H1 (cell line): ENCODE results near the gene IL13.

Experiments used
- EP300 ChIP-seq, 2 experiments: IDR thresholded peaks; 1 replicate in 1 of 2; 2 replicates in 1 of 2; pipeline ENCODE4 v1.6.1; 2011 to 2012; ENCODE audit warnings: low read depth in 2 of 2, low read length in 2 of 2, mild to moderate bottlenecking in 2 of 2, borderline replicate concordance in 1 of 2, inconsistent platforms in 1 of 2, moderate library complexity in 1 of 2
- YY1 ChIP-seq: IDR thresholded peaks from 2 replicates; pipeline ENCODE4 v1.6.1; 2011; ENCODE audit warnings: low read depth, mild to moderate bottlenecking, low read length

DNA sequence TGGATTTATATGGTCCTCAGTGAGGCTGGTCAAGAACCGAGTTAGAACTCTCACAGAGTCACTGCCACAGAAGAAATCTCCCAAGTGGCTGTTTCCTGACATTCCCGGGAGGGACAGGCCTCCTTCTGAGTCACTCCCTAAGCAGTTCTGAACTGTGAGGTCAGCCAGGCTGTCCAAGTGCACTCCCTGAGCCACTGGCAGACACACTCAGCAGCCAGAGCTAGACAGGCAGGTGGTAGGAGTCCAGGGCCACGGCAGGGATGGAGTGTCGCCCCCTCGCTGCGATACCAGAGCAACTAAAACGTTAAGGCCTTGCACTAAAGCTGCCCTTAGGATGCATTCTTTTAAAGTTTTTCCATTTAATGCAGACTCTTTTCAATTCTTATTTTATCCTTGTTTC lies 19.2 kb downstream of the IL13 start:
- TF ChIP-seq YY1 (no peak), EP300 (IDR thresholded peaks at IDR 0.05; ENCODE audit: borderline replicate concordance in 1 of 2, low read depth in 2 of 2, low read length in 2 of 2) (no peak)
